TTC549 (cell line): Measurements from ENCODE around the gene LIME1.

ENCODE experiments used
- FAIRE-seq: peaks from 2 replicates; lab custom pipeline; 2012; peaks lifted over from hg19 to GRCh38; lab: Jason Lieb, UNC

The LIME1 gene

GRCh38 chr20:63735859-63736718, at the start of gene LIME1:
Gene LIME1 (plus strand): TSS chr20:63736664. CDS start chr20:63737550, 886 bp downstream.
- FAIRE-seq: no peak

- no peak for FAIRE-seq
Measured at GRCh38 chr20:63687419-63688178, 48.9 kb upstream of the LIME1 start.

- FAIRE-seq: no peak
Measured at GRCh38 chr20:63688228-63689045, 48.0 kb upstream of the LIME1 start.

GRCh38 chr20:63689046-63690002, 47.1 kb upstream of the LIME1 start:
- FAIRE-seq: no peak

GRCh38 chr20:63690003-63690897, 46.2 kb upstream of the LIME1 start:
- FAIRE-seq: no peak

GRCh38 chr20:63690898-63691710, 45.4 kb upstream of the LIME1 start:
- no peak for FAIRE-seq

- no peak for FAIRE-seq
Measured at GRCh38 chr20:63691711-63692435, 44.6 kb upstream of the LIME1 start.

- FAIRE-seq: no peak
Measured at GRCh38 chr20:63692436-63693082, 43.9 kb upstream of the LIME1 start.

- no peak for FAIRE-seq
Measured at GRCh38 chr20:63693083-63693732, 43.3 kb upstream of the LIME1 start.

GRCh38 chr20:63693733-63694583, 42.5 kb upstream of the LIME1 start:
- FAIRE-seq: no peak

GRCh38 chr20:63694584-63695423, 41.7 kb upstream of the LIME1 start:
- no peak for FAIRE-seq

GRCh38 chr20:63695424-63696305, 40.8 kb upstream of the LIME1 start:
- no peak for FAIRE-seq

GRCh38 chr20:63696306-63696627, 40.2 kb upstream of the LIME1 start:
- no peak for FAIRE-seq

GRCh38 chr20:63696628-63697356, 39.7 kb upstream of the LIME1 start, which contains the start of gene TNFRSF6B:
Gene TNFRSF6B (plus strand): TSS chr20:63696652. CDS start chr20:63696768, 116 bp downstream.
- FAIRE-seq: no peak
